OCI-LY1 (cell line): ENCODE data around the gene KPTN.

Experiments used
- H2AFZ ChIP-seq: fragments of 200-600 bp; sonication (generic), shearing (Covaris generic); 2 replicates; pipeline ENCODE4 v1.6.0; 2014; ENCODE audit warnings: antibody characterized with exemption, mild to moderate bottlenecking, low read length
- H3F3A ChIP-seq: fragments of 200-600 bp; sonication (generic), shearing (Covaris generic); 2 replicates; pipeline ENCODE4 v1.6.0; 2014; ENCODE audit warnings: mild to moderate bottlenecking, antibody characterized with exemption, low read length, moderate library complexity; ENCODE audit not compliant: insufficient read depth
- H3K27ac ChIP-seq: fragments of 200-600 bp; sonication (generic); 2 replicates; pipeline ENCODE4 v1.5.1; 2014; ENCODE audit warnings: low read length, mixed run types, mild to moderate bottlenecking, low read depth; ENCODE audit not compliant: poor library complexity, severe bottlenecking
- H3K27me3 ChIP-seq: fragments of 200-600 bp; sonication (generic); 2 replicates; pipeline ENCODE4 v1.6.0; 2014; ENCODE audit warnings: antibody characterized with exemption, mild to moderate bottlenecking, low read length, moderate library complexity; ENCODE audit not compliant: insufficient read depth
- H3K36me3 ChIP-seq: fragments of 200-600 bp; sonication (generic); 2 replicates; pipeline ENCODE4 v1.6.1; 2014; ENCODE audit warnings: mild to moderate bottlenecking, antibody characterized with exemption, low read length, moderate library complexity, mixed read lengths; ENCODE audit not compliant: insufficient read depth
- H3K4me1 ChIP-seq: fragments of 200-600 bp; sonication (generic); 2 replicates; pipeline ENCODE4 v1.5.1; 2014; ENCODE audit warnings: mild to moderate bottlenecking, low read length, moderate library complexity; ENCODE audit not compliant: insufficient read depth, severe bottlenecking
- H3K4me2 ChIP-seq: fragments of 200-600 bp; sonication (generic), shearing (Covaris generic); 2 replicates; pipeline ENCODE4 v1.6.1; 2014; ENCODE audit warnings: low read length
- H3K4me3 ChIP-seq: fragments of 200-600 bp; sonication (generic); 2 replicates; pipeline ENCODE4 v1.5.1; 2014; ENCODE audit warnings: low read length, low read depth, mild to moderate bottlenecking, mixed read lengths; ENCODE audit not compliant: poor library complexity, severe bottlenecking
- H3K79me2 ChIP-seq: fragments of 200-600 bp; shearing (Covaris generic); 2 replicates; pipeline ENCODE4 v1.6.1; 2016; ENCODE audit warnings: mixed run types, low read length, mixed read lengths; ENCODE audit not compliant: insufficient read depth
- H3K9ac ChIP-seq: fragments of 200-600 bp; sonication (generic), shearing (Covaris generic); 2 replicates; pipeline ENCODE4 v1.6.1; 2014; ENCODE audit warnings: mild to moderate bottlenecking, low read length, mixed read lengths
- H3K9me2 ChIP-seq: fragments of 200-600 bp; sonication (generic), shearing (Covaris generic); 2 replicates; pipeline ENCODE4 v1.6.1; 2014; ENCODE audit warnings: low read depth, mild to moderate bottlenecking, low read length, mixed read lengths
- H3K9me3 ChIP-seq: fragments of 200-600 bp; shearing (Covaris generic); 2 replicates; pipeline ENCODE4 v1.6.1; 2014; ENCODE audit warnings: low read length, mixed read lengths
- H4K20me1 ChIP-seq: fragments of 200-600 bp; sonication (generic), shearing (Covaris generic); 2 replicates; pipeline ENCODE4 v1.6.0; 2016; ENCODE audit warnings: mild to moderate bottlenecking, low read length; ENCODE audit not compliant: insufficient read depth
- CTCF ChIP-seq: fragments of 200-600 bp; sonication (generic), shearing (Covaris generic); IDR thresholded peaks from 2 replicates; pipeline ENCODE4 v1.5.1; 2017; ENCODE audit warnings: mild to moderate bottlenecking, antibody characterized with exemption, low read length, moderate library complexity, mixed read lengths
- EZH2 ChIP-seq: fragments of 200-600 bp; sonication (generic), shearing (Covaris generic); IDR thresholded peaks from 2 replicates; pipeline ENCODE4 v1.8.0; 2017; ENCODE audit warnings: borderline replicate concordance, mixed run types, mild to moderate bottlenecking, antibody characterized with exemption, low read length, moderate library complexity, mixed read lengths

Gene KPTN

GRCh38 chr19:47435196-47435595 is 48.8 kb downstream of the KPTN start:
- Histone ChIP-seq H3K9ac (no peak overlapping the region), H3K27ac (no peak overlapping the region), H3K9me3 (0 out of 2 replicates have a peak, but pooled peaks cover 4% of the 10 kb centered on the region), H2AFZ (no peak overlapping the region), H3K4me1 (peaks cover 5% of the 10 kb centered on the region), H3K27me3 (peaks cover 2% of the 10 kb centered on the region; the same call in 1 of the 2 replicates), H3K79me2 (no peaks in the 10 kb centered on the region), H3K4me3 (no peak overlapping the region), H3K4me2 (no peak overlapping the region), H4K20me1 (no peaks in the 10 kb centered on the region), H3K36me3 (no peaks in the 10 kb centered on the region), H3K9me2 (no peaks in the 10 kb centered on the region), H3F3A (no peaks in the 10 kb centered on the region)
- TF ChIP-seq EZH2, result no peak
- TF ChIP-seq CTCF, result no peak

DNA sequence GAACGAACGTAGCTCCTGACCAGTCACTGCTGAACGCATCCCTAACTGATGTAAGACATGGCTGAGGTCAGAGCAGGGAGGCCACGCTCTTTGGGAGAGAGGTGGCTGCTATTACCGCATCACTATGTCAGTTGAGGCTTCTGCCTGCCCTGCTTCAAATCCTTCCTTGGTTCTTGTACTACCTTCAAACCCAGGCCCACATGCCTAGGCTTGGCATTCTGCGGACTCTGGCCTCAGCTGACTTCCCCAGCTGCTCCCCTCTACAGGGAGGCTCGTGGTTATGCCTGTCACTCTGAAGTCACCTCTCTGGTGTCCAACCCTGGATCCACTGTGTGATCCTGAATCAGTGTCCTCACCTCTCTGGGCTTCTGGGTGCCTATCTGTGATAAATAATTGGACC is 49.9 kb downstream of the KPTN start:
- no peaks in the 10 kb centered on the region for H4K20me1 ChIP-seq
- no peaks in the 10 kb centered on the region; the same call in 1 of the 2 replicates for H3K27me3 ChIP-seq
- H3K9ac ChIP-seq, result no peak overlapping the region
- no peaks in the 10 kb centered on the region for H3K36me3 ChIP-seq
- TF ChIP-seq EZH2 (no peak), CTCF (no peak)
- no peak overlapping the region for H3K4me2 ChIP-seq
- no peaks in the 10 kb centered on the region for H3K9me2 ChIP-seq
- no peak overlapping the region for H3K4me3 ChIP-seq
- no peak overlapping the region for H3K27ac ChIP-seq
- H2AFZ ChIP-seq, result no peak overlapping the region
- H3K4me1 ChIP-seq, result peaks cover 7% of the 10 kb centered on the region
- no peaks in the 10 kb centered on the region for H3K79me2 ChIP-seq
- H3F3A ChIP-seq, result no peaks in the 10 kb centered on the region
- H3K9me3 ChIP-seq, result 0 out of 2 replicates have a peak, but pooled peaks cover 4% of the 10 kb centered on the region

- Histone ChIP-seq H3K9me3 (0 out of 2 replicates have a peak, but pooled peaks cover 4% of the 10 kb centered on the region), H3K27me3 (no peaks in the 10 kb centered on the region; the same call in 1 of the 2 replicates), H3K9me2 (no peaks in the 10 kb centered on the region), H3F3A (no peaks in the 10 kb centered on the region), H2AFZ (no peak overlapping the region), H3K79me2 (no peaks in the 10 kb centered on the region), H3K36me3 (no peaks in the 10 kb centered on the region), H4K20me1 (no peaks in the 10 kb centered on the region), H3K27ac (no peak overlapping the region), H3K4me2 (no peak overlapping the region), H3K9ac (no peak overlapping the region), H3K4me1 (peaks cover 17% of the 10 kb centered on the region), H3K4me3 (no peak overlapping the region)
- TF ChIP-seq CTCF, result no peak
- no peak for TF ChIP-seq EZH2
These were observed 50.9 kb downstream of the KPTN start for GRCh38 chr19:47433121-47433520.
